Dendritic cell treated with granulocyte-macrophage colony-stimulating factor and Interleukin-4, amounts not matched to agents 40 ng/mL and 50 ng/mL, for 4 days (primary cell): ENCODE measurements around the gene IDH3G.
"Not testable (repeated sequence)": the region's sequence is repeated elsewhere in the genome, so short reads cannot be mapped to it uniquely, and the experiment has no call there.

Experiments
- H3K27ac Mint-ChIP-seq: one replicate; pipeline ENCODE4 v1.8.0; 2022; ENCODE audit warnings: mild to moderate bottlenecking, mixed read lengths
- H3K27me3 Mint-ChIP-seq: one replicate; pipeline ENCODE4 v1.8.0; 2022; ENCODE audit warnings: mild to moderate bottlenecking, mixed read lengths
- H3K36me3 Mint-ChIP-seq: one replicate; pipeline ENCODE4 v1.8.0; 2022; ENCODE audit warnings: low read depth, mixed read lengths
- H3K4me1 Mint-ChIP-seq: one replicate; pipeline ENCODE4 v1.8.0; 2022; ENCODE audit warnings: low read depth, mixed read lengths
- H3K4me3 Mint-ChIP-seq: one replicate; pipeline ENCODE4 v1.8.0; 2022; ENCODE audit warnings: mild to moderate bottlenecking, moderate library complexity, mixed read lengths
- H3K9me3 Mint-ChIP-seq: one replicate; pipeline ENCODE4 v1.8.0; 2022; ENCODE audit warnings: mixed read lengths
- intact Hi-C: fragments of 100-400 bp; cut with micrococcal nuclease; formaldehyde crosslinking; loops from one replicate; pipeline ENCODE4 v1.15.0; 2022

The IDH3G gene

GRCh38 chrX:153750127-153750774, 43.9 kb downstream of the IDH3G start:
- Mint-ChIP-seq H3K27ac (no peak overlapping the region), H3K9me3 (no peaks in the 10 kb centered on the region), H3K4me1 (peaks cover 11% of the 10 kb centered on the region), H3K27me3 (peaks cover 22% of the 10 kb centered on the region), H3K36me3 (no peaks in the 10 kb centered on the region), H3K4me3 (no peak overlapping the region)
- intact Hi-C loops = no loop called here

GRCh38 chrX:153749017-153749416, 45.2 kb downstream of the IDH3G start:
- H3K36me3 Mint-ChIP-seq, H3K4me3 Mint-ChIP-seq, H3K9me3 Mint-ChIP-seq, intact Hi-C loops, H3K27ac Mint-ChIP-seq: not testable (repeated sequence)
- H3K27me3 Mint-ChIP-seq = peaks cover 29% of the 10 kb centered on the region
- H3K4me1 Mint-ChIP-seq = peaks cover 23% of the 10 kb centered on the region

GRCh38 chrX:153746991-153747390, 47.2 kb downstream of the IDH3G start:
- H3K27ac Mint-ChIP-seq, H3K4me3 Mint-ChIP-seq, H3K9me3 Mint-ChIP-seq, intact Hi-C loops: not testable (repeated sequence)
- Mint-ChIP-seq H3K27me3 (peaks cover 34% of the 10 kb centered on the region), H3K36me3 (peaks cover 23% of the 10 kb centered on the region), H3K4me1 (peaks cover 16% of the 10 kb centered on the region)

- peaks cover 29% of the 10 kb centered on the region for H3K36me3 Mint-ChIP-seq
- H3K9me3 Mint-ChIP-seq = no peaks in the 10 kb centered on the region
- intact Hi-C loops = no loop called here
- peaks cover 34% of the 10 kb centered on the region for H3K27me3 Mint-ChIP-seq
- no peak overlapping the region for H3K4me3 Mint-ChIP-seq
- peaks cover 16% of the 10 kb centered on the region for H3K4me1 Mint-ChIP-seq
- no peak overlapping the region for H3K27ac Mint-ChIP-seq
Observed at GRCh38 chrX:153746359-153746758, 47.8 kb downstream of the IDH3G start.

- Mint-ChIP-seq H3K27me3 (peaks cover 31% of the 10 kb centered on the region), H3K4me1 (peaks cover 16% of the 10 kb centered on the region), H3K36me3 (peaks cover 42% of the 10 kb centered on the region)
- H3K27ac Mint-ChIP-seq, H3K4me3 Mint-ChIP-seq, intact Hi-C loops, H3K9me3 Mint-ChIP-seq: not testable (repeated sequence)
Observed at GRCh38 chrX:153745067-153745433, 49.1 kb downstream of the IDH3G start.

- peaks cover 49% of the 10 kb centered on the region for H3K36me3 Mint-ChIP-seq
- no peak overlapping the region for H3K4me3 Mint-ChIP-seq
- H3K27me3 Mint-ChIP-seq = peaks cover 26% of the 10 kb centered on the region
- no peaks in the 10 kb centered on the region for H3K9me3 Mint-ChIP-seq
- peaks cover 16% of the 10 kb centered on the region for H3K4me1 Mint-ChIP-seq
- intact Hi-C loops = no loop called here
- H3K27ac Mint-ChIP-seq = no peak overlapping the region
Observed at GRCh38 chrX:153744210-153745066, 49.7 kb downstream of the IDH3G start.

- intact Hi-C loops, H3K9me3 Mint-ChIP-seq, H3K4me3 Mint-ChIP-seq, H3K27ac Mint-ChIP-seq: not testable (repeated sequence)
- peaks cover 57% of the 10 kb centered on the region for H3K36me3 Mint-ChIP-seq
- H3K27me3 Mint-ChIP-seq = peaks cover 22% of the 10 kb centered on the region
- peaks cover 16% of the 10 kb centered on the region for H3K4me1 Mint-ChIP-seq
Observed at GRCh38 chrX:153743468-153744209, 50.5 kb downstream of the IDH3G start.

- H3K4me3 Mint-ChIP-seq, H3K9me3 Mint-ChIP-seq, H3K27ac Mint-ChIP-seq, intact Hi-C loops: not testable (repeated sequence)
- peaks cover 64% of the 10 kb centered on the region for H3K36me3 Mint-ChIP-seq
- peaks cover 16% of the 10 kb centered on the region for H3K4me1 Mint-ChIP-seq
- peaks cover 22% of the 10 kb centered on the region for H3K27me3 Mint-ChIP-seq
Observed at GRCh38 chrX:153742796-153743467, 51.2 kb downstream of the IDH3G start.

GRCh38 chrX:153742111-153742510, 52.1 kb downstream of the IDH3G start:
- intact Hi-C loops, H3K9me3 Mint-ChIP-seq, H3K27ac Mint-ChIP-seq, H3K4me3 Mint-ChIP-seq: not testable (repeated sequence)
- peaks cover 72% of the 10 kb centered on the region for H3K36me3 Mint-ChIP-seq
- peaks cover 22% of the 10 kb centered on the region for H3K27me3 Mint-ChIP-seq
- peaks cover 16% of the 10 kb centered on the region for H3K4me1 Mint-ChIP-seq

- Mint-ChIP-seq H3K4me3 (no peak overlapping the region), H3K27me3 (peaks cover 19% of the 10 kb centered on the region)
Observed at GRCh38 chrX:153741446-153741845, 52.7 kb downstream of the IDH3G start.

GRCh38 chrX:153740631-153741222, 53.4 kb downstream of the IDH3G start:
- Mint-ChIP-seq H3K36me3 (peaks cover 86% of the 10 kb centered on the region), H3K9me3 (no peaks in the 10 kb centered on the region), H3K4me3 (no peak overlapping the region), H3K27ac (no peak overlapping the region), H3K4me1 (peaks cover 16% of the 10 kb centered on the region), H3K27me3 (peaks cover 14% of the 10 kb centered on the region)
- intact Hi-C loops = no loop called here

More at GRCh38 chrX:153741446-153741845, 52.7 kb downstream of the IDH3G start:
- H3K36me3 Mint-ChIP-seq = peaks cover 79% of the 10 kb centered on the region
- peaks cover 16% of the 10 kb centered on the region for H3K4me1 Mint-ChIP-seq
- intact Hi-C loops = no loop called here
- H3K9me3 Mint-ChIP-seq = no peaks in the 10 kb centered on the region
- no peak overlapping the region for H3K27ac Mint-ChIP-seq

GRCh38 chrX:153739754-153740486, 54.3 kb downstream of the IDH3G start:
- Mint-ChIP-seq H3K27me3 (peaks cover 12% of the 10 kb centered on the region), H3K4me1 (peaks cover 17% of the 10 kb centered on the region), H3K36me3 (peaks cover 94% of the 10 kb centered on the region), H3K27ac (no peak overlapping the region), H3K9me3 (no peaks in the 10 kb centered on the region), H3K4me3 (no peak overlapping the region)
- intact Hi-C loops = no loop called here

GRCh38 chrX:153738056-153738605, 56.0 kb downstream of the IDH3G start:
- Mint-ChIP-seq H3K4me1 (peaks cover 12% of the 10 kb centered on the region), H3K27ac (no peak overlapping the region), H3K36me3 (peaks cover 100% of the 10 kb centered on the region), H3K27me3 (no peaks in the 10 kb centered on the region), H3K4me3 (no peak overlapping the region), H3K9me3 (no peaks in the 10 kb centered on the region)
- intact Hi-C loops = no loop called here
